Measurements from ENCODE around the gene ZBP1. TPM values are rescaled to one million over a fixed set of nuclear protein-coding genes. Genes with fewer than 3 reads are reported as not detected.

ZBP1 gene
- total and polyA plus RNA-seq, 10 of the 15 experiments (the other 5 are each of a cell fraction or from before 2014, with no cell fraction given): 0.93 to 10.6 (median 4.8) TPM

GRCh38 chr20:57579898-57580447 is 40.3 kb downstream of the ZBP1 start (continued):
- TF ChIP-seq, protein P1, sequence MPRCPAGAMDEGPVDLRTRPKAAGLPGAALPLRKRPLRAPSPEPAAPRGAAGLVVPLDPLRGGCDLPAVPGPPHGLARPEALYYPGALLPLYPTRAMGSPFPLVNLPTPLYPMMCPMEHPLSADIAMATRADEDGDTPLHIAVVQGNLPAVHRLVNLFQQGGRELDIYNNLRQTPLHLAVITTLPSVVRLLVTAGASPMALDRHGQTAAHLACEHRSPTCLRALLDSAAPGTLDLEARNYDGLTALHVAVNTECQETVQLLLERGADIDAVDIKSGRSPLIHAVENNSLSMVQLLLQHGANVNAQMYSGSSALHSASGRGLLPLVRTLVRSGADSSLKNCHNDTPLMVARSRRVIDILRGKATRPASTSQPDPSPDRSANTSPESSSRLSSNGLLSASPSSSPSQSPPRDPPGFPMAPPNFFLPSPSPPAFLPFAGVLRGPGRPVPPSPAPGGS (IDR thresholded peaks at IDR 0.05; ENCODE audit: borderline replicate concordance, insufficient read depth, low read depth, low read length, poor library complexity, severe bottlenecking): no peak
- TF ChIP-seq ZBED1 (IDR thresholded peaks at IDR 0.05; ENCODE audit: borderline replicate concordance): no peak

DNA sequence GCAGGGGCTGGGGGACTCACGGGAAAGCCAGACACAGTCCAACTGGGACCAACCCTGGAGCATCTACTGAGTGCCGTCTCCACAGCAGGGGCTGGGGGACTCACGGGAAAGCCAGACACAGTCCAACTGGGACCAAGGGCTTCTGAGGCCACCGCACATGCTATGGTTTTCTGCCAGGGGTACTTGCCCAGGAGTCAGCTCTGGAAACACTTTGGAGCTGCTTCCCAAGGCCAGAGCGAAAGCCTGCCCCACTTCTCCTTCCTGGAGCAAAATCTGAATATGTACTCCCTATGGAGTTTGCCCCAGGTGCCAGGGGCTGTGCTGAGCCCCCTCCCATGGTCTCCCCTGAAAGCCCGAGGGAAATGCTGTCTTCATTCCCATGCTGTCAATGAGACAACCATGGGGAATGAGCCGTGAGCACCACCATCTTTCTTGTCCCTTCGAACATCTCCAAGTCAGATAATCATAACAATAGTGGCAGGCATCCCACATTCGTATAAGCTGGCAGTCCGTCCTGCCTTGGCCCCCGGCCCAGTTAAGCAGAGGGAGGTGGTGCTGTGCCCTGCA is 40.8 kb downstream of the ZBP1 start:
- BruUV-seq (replicated peaks): no TSS peak
- Histone ChIP-seq H3K9ac (ENCODE audit: control insufficient read depth, insufficient read depth, low read length) (no peak overlapping the region), H3K27ac (ENCODE audit: control insufficient read depth, insufficient read depth) (no peak overlapping the region), H3K27me3 (replicated peaks in 1 of 2; ENCODE audit: control insufficient read depth in 2 of 2, insufficient read depth in 2 of 2, low read length in 1 of 2) (no peaks in the 10 kb centered on the region; a peak in 2 of 4 replicates), H2AFZ (ENCODE audit: control insufficient read depth, low read depth, low read length) (no peak overlapping the region), H3K4me1 (ENCODE audit: control insufficient read depth, insufficient read depth, low read length) (no peaks in the 10 kb centered on the region), H3K36me3 (ENCODE audit: control insufficient read depth in 2 of 2, insufficient read depth in 2 of 2, low read length in 1 of 2) (no peaks in the 10 kb centered on the region), H4K20me1 (ENCODE audit: control insufficient read depth, insufficient read depth) (no peaks in the 10 kb centered on the region), H3K4me2 (ENCODE audit: control insufficient read depth, insufficient read depth) (no peak overlapping the region), H3K9me3 (replicated peaks; ENCODE audit: control insufficient read depth, insufficient read depth, low read length) (no peaks in the 10 kb centered on the region), H3K79me2 (ENCODE audit: control insufficient read depth, insufficient read depth, low read length) (no peaks in the 10 kb centered on the region), H3K4me3 (no peak overlapping the region)
- RAD21 ChIA-PET (ENCODE audit: unreplicated experiment): interaction anchor here (1.7 kb wide), 1 partner anchor 80 kb away, joined by 4 read pairs; no protein-coding TSS in a partner anchor
- TF ChIP-seq POU2F2 (IDR thresholded peaks at IDR 0.05; ENCODE audit: borderline replicate concordance, low read depth, low read length): no peak
- no peak for TF ChIP-seq ATF7 (IDR thresholded peaks at IDR 0.05; ENCODE audit: low read depth)
- TF ChIP-seq RFX5 (IDR thresholded peaks at IDR 0.05; ENCODE audit: low read depth, low read length): no peak
- no peak for TF ChIP-seq EED (IDR thresholded peaks at IDR 0.05; ENCODE audit: low read depth)
- TF ChIP-seq, protein P2, sequence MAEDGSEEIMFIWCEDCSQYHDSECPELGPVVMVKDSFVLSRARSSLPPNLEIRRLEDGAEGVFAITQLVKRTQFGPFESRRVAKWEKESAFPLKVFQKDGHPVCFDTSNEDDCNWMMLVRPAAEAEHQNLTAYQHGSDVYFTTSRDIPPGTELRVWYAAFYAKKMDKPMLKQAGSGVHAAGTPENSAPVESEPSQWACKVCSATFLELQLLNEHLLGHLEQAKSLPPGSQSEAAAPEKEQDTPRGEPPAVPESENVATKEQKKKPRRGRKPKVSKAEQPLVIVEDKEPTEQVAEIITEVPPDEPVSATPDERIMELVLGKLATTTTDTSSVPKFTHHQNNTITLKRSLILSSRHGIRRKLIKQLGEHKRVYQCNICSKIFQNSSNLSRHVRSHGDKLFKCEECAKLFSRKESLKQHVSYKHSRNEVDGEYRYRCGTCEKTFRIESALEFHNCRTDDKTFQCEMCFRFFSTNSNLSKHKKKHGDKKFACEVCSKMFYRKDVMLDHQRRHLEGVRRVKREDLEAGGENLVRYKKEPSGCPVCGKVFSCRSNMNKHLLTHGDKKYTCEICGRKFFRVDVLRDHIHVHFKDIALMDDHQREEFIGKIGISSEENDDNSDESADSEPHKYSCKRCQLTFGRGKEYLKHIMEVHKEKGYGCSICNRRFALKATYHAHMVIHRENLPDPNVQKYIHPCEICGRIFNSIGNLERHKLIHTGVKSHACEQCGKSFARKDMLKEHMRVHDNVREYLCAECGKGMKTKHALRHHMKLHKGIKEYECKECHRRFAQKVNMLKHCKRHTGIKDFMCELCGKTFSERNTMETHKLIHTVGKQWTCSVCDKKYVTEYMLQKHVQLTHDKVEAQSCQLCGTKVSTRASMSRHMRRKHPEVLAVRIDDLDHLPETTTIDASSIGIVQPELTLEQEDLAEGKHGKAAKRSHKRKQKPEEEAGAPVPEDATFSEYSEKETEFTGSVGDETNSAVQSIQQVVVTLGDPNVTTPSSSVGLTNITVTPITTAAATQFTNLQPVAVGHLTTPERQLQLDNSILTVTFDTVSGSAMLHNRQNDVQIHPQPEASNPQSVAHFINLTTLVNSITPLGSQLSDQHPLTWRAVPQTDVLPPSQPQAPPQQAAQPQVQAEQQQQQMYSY (CRISPR knock-in tag; IDR thresholded peaks at IDR 0.05): no peak
- TF ChIP-seq SPI1 (IDR thresholded peaks at IDR 0.05; ENCODE audit: borderline replicate concordance, insufficient read depth, low read depth, low read length): no peak
- TF ChIP-seq, protein P3, sequence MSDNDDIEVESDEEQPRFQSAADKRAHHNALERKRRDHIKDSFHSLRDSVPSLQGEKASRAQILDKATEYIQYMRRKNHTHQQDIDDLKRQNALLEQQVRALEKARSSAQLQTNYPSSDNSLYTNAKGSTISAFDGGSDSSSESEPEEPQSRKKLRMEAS (IDR thresholded peaks at IDR 0.05; ENCODE audit: low read depth, low read length): no peak
- TF ChIP-seq KLF5 (IDR thresholded peaks at IDR 0.05; ENCODE audit: partially characterized antibody): no peak
- TF ChIP-seq RB1 (IDR thresholded peaks at IDR 0.05; ENCODE audit: borderline replicate concordance): no peak
- POLR2A ChIA-PET: no interaction called here
- CTCF ChIA-PET: no interaction called here
- DNase-seq (ENCODE audit: low read depth, low spot score) (no peak), ATAC-seq (no peak), FAIRE-seq (no peak)
- in situ Hi-C loops (cut with MboI) (no loop called here), intact Hi-C loops (cut with micrococcal nuclease; ENCODE audit: unreplicated experiment) (no loop called here)
- SMC1A ChIA-PET (ENCODE audit: uncharacterized antibody, unreplicated experiment): interaction anchor here (0.7 to 0.9 kb wide), 2 partner anchors 196 to 207 kb away, joined by 3 read pairs; no protein-coding TSS in a partner anchor
- WGBS (ENCODE audit: insufficient coverage, insufficient replicate concordance, low lambda C conversion rate, missing lambda C conversion rate): 22% methylated on average over 11 of the region's 11 CpGs
